OCI-LY1 (cell line): ENCODE data around the gene COL23A1.

Experiments
- H2AFZ ChIP-seq: fragments of 200-600 bp; sonication (generic), shearing (Covaris generic); 2 replicates; pipeline ENCODE4 v1.6.0; 2014; ENCODE audit warnings: antibody characterized with exemption, mild to moderate bottlenecking, low read length
- H3F3A ChIP-seq: fragments of 200-600 bp; sonication (generic), shearing (Covaris generic); 2 replicates; pipeline ENCODE4 v1.6.0; 2014; ENCODE audit warnings: mild to moderate bottlenecking, antibody characterized with exemption, low read length, moderate library complexity; ENCODE audit not compliant: insufficient read depth
- H3K27ac ChIP-seq: fragments of 200-600 bp; sonication (generic); 2 replicates; pipeline ENCODE4 v1.5.1; 2014; ENCODE audit warnings: low read length, mixed run types, mild to moderate bottlenecking, low read depth; ENCODE audit not compliant: poor library complexity, severe bottlenecking
- H3K27me3 ChIP-seq: fragments of 200-600 bp; sonication (generic); 2 replicates; pipeline ENCODE4 v1.6.0; 2014; ENCODE audit warnings: antibody characterized with exemption, mild to moderate bottlenecking, low read length, moderate library complexity; ENCODE audit not compliant: insufficient read depth
- H3K36me3 ChIP-seq: fragments of 200-600 bp; sonication (generic); 2 replicates; pipeline ENCODE4 v1.6.1; 2014; ENCODE audit warnings: mild to moderate bottlenecking, antibody characterized with exemption, low read length, moderate library complexity, mixed read lengths; ENCODE audit not compliant: insufficient read depth
- H3K4me1 ChIP-seq: fragments of 200-600 bp; sonication (generic); 2 replicates; pipeline ENCODE4 v1.5.1; 2014; ENCODE audit warnings: mild to moderate bottlenecking, low read length, moderate library complexity; ENCODE audit not compliant: insufficient read depth, severe bottlenecking
- H3K4me2 ChIP-seq: fragments of 200-600 bp; sonication (generic), shearing (Covaris generic); 2 replicates; pipeline ENCODE4 v1.6.1; 2014; ENCODE audit warnings: low read length
- H3K4me3 ChIP-seq: fragments of 200-600 bp; sonication (generic); 2 replicates; pipeline ENCODE4 v1.5.1; 2014; ENCODE audit warnings: low read length, low read depth, mild to moderate bottlenecking, mixed read lengths; ENCODE audit not compliant: poor library complexity, severe bottlenecking
- H3K79me2 ChIP-seq: fragments of 200-600 bp; shearing (Covaris generic); 2 replicates; pipeline ENCODE4 v1.6.1; 2016; ENCODE audit warnings: mixed run types, low read length, mixed read lengths; ENCODE audit not compliant: insufficient read depth
- H3K9ac ChIP-seq: fragments of 200-600 bp; sonication (generic), shearing (Covaris generic); 2 replicates; pipeline ENCODE4 v1.6.1; 2014; ENCODE audit warnings: mild to moderate bottlenecking, low read length, mixed read lengths
- H3K9me2 ChIP-seq: fragments of 200-600 bp; sonication (generic), shearing (Covaris generic); 2 replicates; pipeline ENCODE4 v1.6.1; 2014; ENCODE audit warnings: low read depth, mild to moderate bottlenecking, low read length, mixed read lengths
- H3K9me3 ChIP-seq: fragments of 200-600 bp; shearing (Covaris generic); 2 replicates; pipeline ENCODE4 v1.6.1; 2014; ENCODE audit warnings: low read length, mixed read lengths
- H4K20me1 ChIP-seq: fragments of 200-600 bp; sonication (generic), shearing (Covaris generic); 2 replicates; pipeline ENCODE4 v1.6.0; 2016; ENCODE audit warnings: mild to moderate bottlenecking, low read length; ENCODE audit not compliant: insufficient read depth
- CTCF ChIP-seq: fragments of 200-600 bp; sonication (generic), shearing (Covaris generic); IDR thresholded peaks from 2 replicates; pipeline ENCODE4 v1.5.1; 2017; ENCODE audit warnings: mild to moderate bottlenecking, antibody characterized with exemption, low read length, moderate library complexity, mixed read lengths
- EZH2 ChIP-seq: fragments of 200-600 bp; sonication (generic), shearing (Covaris generic); IDR thresholded peaks from 2 replicates; pipeline ENCODE4 v1.8.0; 2017; ENCODE audit warnings: borderline replicate concordance, mixed run types, mild to moderate bottlenecking, antibody characterized with exemption, low read length, moderate library complexity, mixed read lengths

Gene COL23A1

GRCh38 chr5:178437386-178438075 is 152.7 kb downstream of the COL23A1 start:
- Histone ChIP-seq H3K4me1 (no peaks in the 10 kb centered on the region), H3K9ac (no peak overlapping the region), H3K4me3 (no peak overlapping the region), H3K9me3 (no peaks in the 10 kb centered on the region), H3K36me3 (no peaks in the 10 kb centered on the region), H3K27me3 (no peaks in the 10 kb centered on the region), H4K20me1 (no peaks in the 10 kb centered on the region), H3K9me2 (no peaks in the 10 kb centered on the region), H3K79me2 (no peaks in the 10 kb centered on the region), H3K4me2 (no peak overlapping the region), H3K27ac (no peak overlapping the region), H2AFZ (no peak overlapping the region), H3F3A (no peaks in the 10 kb centered on the region)
- TF ChIP-seq CTCF (no peak), EZH2 (no peak)

GRCh38 chr5:178436326-178436940 is 153.8 kb downstream of the COL23A1 start:
- H3K27me3 ChIP-seq = no peaks in the 10 kb centered on the region
- H4K20me1 ChIP-seq = no peaks in the 10 kb centered on the region
- no peaks in the 10 kb centered on the region for H3K36me3 ChIP-seq
- no peak overlapping the region for H3K9ac ChIP-seq
- no peak overlapping the region for H2AFZ ChIP-seq
- H3F3A ChIP-seq = no peaks in the 10 kb centered on the region
- H3K79me2 ChIP-seq = no peaks in the 10 kb centered on the region
- no peaks in the 10 kb centered on the region for H3K9me2 ChIP-seq
- H3K9me3 ChIP-seq = no peaks in the 10 kb centered on the region
- H3K4me3 ChIP-seq = no peak overlapping the region
- H3K4me2 ChIP-seq = no peak overlapping the region
- TF ChIP-seq EZH2 (no peak), CTCF (no peak)
- H3K4me1 ChIP-seq = no peaks in the 10 kb centered on the region
- no peak overlapping the region for H3K27ac ChIP-seq

GRCh38 chr5:178435321-178436238 is 154.6 kb downstream of the COL23A1 start:
- no peaks in the 10 kb centered on the region for H3F3A ChIP-seq
- H3K4me3 ChIP-seq = no peak overlapping the region
- no peak overlapping the region for H3K9ac ChIP-seq
- H3K9me3 ChIP-seq = no peaks in the 10 kb centered on the region
- H4K20me1 ChIP-seq = no peaks in the 10 kb centered on the region
- H3K27ac ChIP-seq = no peak overlapping the region
- no peak overlapping the region for H3K4me2 ChIP-seq
- no peak for TF ChIP-seq CTCF
- no peaks in the 10 kb centered on the region for H3K9me2 ChIP-seq
- no peaks in the 10 kb centered on the region for H3K36me3 ChIP-seq
- no peaks in the 10 kb centered on the region for H3K27me3 ChIP-seq
- H3K79me2 ChIP-seq = no peaks in the 10 kb centered on the region
- no peak overlapping the region for H2AFZ ChIP-seq
- H3K4me1 ChIP-seq = no peaks in the 10 kb centered on the region
